Nephron progenitor cell (in vitro differentiated cells): ENCODE data around the gene TAAR9.
A peak's percentile ranks its signal among the peaks of the same experiment; 100 is the strongest.

Source experiments
- DNase-seq: peaks from one replicate; pipeline ENCODE4 v3.0.0; 2021
- H3K27ac Mint-ChIP-seq: 2 replicates; pipeline ENCODE4 v1.8.0; 2021; ENCODE audit warnings: mild to moderate bottlenecking, moderate library complexity, mixed read lengths
- H3K27me3 Mint-ChIP-seq: 2 replicates; pipeline ENCODE4 v1.8.0; 2021; ENCODE audit warnings: mild to moderate bottlenecking, low read depth, mixed read lengths; ENCODE audit not compliant: poor library complexity
- H3K36me3 Mint-ChIP-seq: 2 replicates; pipeline ENCODE4 v1.8.0; 2021; ENCODE audit warnings: low read depth, mixed read lengths
- H3K4me1 Mint-ChIP-seq: 2 replicates; pipeline ENCODE4 v1.8.0; 2021; ENCODE audit warnings: mixed read lengths
- H3K4me3 Mint-ChIP-seq: 2 replicates; pipeline ENCODE4 v1.8.0; 2021; ENCODE audit warnings: mild to moderate bottlenecking, moderate library complexity, mixed read lengths
- H3K9me3 Mint-ChIP-seq: 2 replicates; pipeline ENCODE4 v1.8.0; 2021; ENCODE audit warnings: mild to moderate bottlenecking, moderate library complexity, mixed read lengths
- TF ChIP-seq, protein P1 (sequence below): fragments of 200-600 bp; sonication (generic); IDR thresholded peaks from 2 replicates; pipeline ENCODE4 v1.5.0; 2021; ENCODE audit warnings: antibody characterized with exemption

TAAR9 gene

DNA sequence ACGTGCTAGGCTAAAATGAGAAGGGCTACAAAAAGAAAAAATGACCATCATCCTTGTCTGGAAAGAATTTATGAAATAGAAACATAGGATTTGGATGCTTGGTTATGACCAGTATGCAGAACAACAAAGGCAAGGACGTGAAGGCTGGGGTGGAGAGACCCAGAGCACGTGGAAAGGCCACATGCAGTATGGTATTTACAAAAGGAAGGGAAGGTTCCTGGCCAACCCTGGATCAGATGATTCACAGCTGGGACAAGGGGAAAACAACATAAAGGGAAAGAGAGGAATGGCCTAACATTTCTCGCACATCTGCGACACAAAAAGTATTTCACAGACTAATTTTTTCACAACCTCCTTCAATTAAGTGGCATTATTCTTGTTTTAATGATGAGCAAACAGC lies 33.3 kb upstream of the TAAR9 start:
- TF ChIP-seq, protein P1, sequence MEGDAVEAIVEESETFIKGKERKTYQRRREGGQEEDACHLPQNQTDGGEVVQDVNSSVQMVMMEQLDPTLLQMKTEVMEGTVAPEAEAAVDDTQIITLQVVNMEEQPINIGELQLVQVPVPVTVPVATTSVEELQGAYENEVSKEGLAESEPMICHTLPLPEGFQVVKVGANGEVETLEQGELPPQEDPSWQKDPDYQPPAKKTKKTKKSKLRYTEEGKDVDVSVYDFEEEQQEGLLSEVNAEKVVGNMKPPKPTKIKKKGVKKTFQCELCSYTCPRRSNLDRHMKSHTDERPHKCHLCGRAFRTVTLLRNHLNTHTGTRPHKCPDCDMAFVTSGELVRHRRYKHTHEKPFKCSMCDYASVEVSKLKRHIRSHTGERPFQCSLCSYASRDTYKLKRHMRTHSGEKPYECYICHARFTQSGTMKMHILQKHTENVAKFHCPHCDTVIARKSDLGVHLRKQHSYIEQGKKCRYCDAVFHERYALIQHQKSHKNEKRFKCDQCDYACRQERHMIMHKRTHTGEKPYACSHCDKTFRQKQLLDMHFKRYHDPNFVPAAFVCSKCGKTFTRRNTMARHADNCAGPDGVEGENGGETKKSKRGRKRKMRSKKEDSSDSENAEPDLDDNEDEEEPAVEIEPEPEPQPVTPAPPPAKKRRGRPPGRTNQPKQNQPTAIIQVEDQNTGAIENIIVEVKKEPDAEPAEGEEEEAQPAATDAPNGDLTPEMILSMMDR, result no peak
- Mint-ChIP-seq H3K36me3 (peaks cover 58% of the 10 kb centered on the region), H3K27me3 (no peaks in the 10 kb centered on the region), H3K4me3 (no peak overlapping the region), H3K4me1 (peaks cover 7% of the 10 kb centered on the region), H3K9me3 (no peaks in the 10 kb centered on the region), H3K27ac (no peak overlapping the region)
- DNase-seq, result no peak

DNA sequence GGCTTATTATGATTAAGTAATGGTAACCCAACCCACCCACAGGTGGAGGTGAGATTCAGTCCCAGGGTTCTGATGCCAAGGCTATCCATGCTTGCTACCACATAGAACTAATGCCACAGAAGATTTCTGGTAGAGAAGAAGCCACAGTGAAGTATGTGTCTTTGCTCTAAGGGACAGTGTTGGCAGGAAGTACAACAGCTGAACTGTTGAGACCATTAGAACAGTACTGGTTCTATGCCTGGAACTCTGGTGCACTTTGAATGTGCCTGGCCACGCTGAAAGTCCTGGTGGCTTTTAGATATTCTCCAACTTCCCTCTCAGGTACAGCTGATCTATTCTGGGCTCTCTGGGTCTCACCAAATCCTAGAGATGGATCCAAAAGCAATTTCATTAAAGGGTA lies 32.9 kb upstream of the TAAR9 start:
- H3K27ac Mint-ChIP-seq, result no peak overlapping the region
- no peaks in the 10 kb centered on the region for H3K27me3 Mint-ChIP-seq
- no peak for DNase-seq
- peaks cover 7% of the 10 kb centered on the region for H3K4me1 Mint-ChIP-seq
- TF ChIP-seq, protein P1, result no peak
- peaks cover 54% of the 10 kb centered on the region for H3K36me3 Mint-ChIP-seq
- no peaks in the 10 kb centered on the region for H3K9me3 Mint-ChIP-seq
- H3K4me3 Mint-ChIP-seq, result no peak overlapping the region

DNA sequence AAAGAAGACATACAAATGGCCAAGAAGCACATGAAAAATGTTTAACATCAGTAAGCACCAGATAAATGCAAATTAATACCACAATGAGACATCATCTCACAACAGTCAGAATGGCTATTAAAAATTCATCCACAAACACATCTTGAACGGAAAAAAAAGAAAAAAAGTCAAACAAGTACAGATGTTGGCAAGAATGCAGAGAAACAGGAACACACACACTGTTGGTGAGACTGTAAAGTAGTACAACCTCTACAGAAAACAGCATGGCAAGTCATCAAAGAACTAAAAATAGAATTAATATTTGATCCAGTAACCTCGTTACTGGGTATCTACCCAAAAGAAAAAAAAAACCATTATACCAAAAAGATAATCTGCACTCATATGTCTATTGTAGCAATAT lies 31.6 kb upstream of the TAAR9 start:
- DNase-seq, result no peak
- H3K27me3 Mint-ChIP-seq, result no peaks in the 10 kb centered on the region
- TF ChIP-seq, protein P1, result no peak
- H3K27ac Mint-ChIP-seq, result no peak overlapping the region
- no peak overlapping the region for H3K4me3 Mint-ChIP-seq
- peaks cover 46% of the 10 kb centered on the region for H3K36me3 Mint-ChIP-seq
- H3K9me3 Mint-ChIP-seq, result no peaks in the 10 kb centered on the region
- H3K4me1 Mint-ChIP-seq, result peaks cover 18% of the 10 kb centered on the region

DNA sequence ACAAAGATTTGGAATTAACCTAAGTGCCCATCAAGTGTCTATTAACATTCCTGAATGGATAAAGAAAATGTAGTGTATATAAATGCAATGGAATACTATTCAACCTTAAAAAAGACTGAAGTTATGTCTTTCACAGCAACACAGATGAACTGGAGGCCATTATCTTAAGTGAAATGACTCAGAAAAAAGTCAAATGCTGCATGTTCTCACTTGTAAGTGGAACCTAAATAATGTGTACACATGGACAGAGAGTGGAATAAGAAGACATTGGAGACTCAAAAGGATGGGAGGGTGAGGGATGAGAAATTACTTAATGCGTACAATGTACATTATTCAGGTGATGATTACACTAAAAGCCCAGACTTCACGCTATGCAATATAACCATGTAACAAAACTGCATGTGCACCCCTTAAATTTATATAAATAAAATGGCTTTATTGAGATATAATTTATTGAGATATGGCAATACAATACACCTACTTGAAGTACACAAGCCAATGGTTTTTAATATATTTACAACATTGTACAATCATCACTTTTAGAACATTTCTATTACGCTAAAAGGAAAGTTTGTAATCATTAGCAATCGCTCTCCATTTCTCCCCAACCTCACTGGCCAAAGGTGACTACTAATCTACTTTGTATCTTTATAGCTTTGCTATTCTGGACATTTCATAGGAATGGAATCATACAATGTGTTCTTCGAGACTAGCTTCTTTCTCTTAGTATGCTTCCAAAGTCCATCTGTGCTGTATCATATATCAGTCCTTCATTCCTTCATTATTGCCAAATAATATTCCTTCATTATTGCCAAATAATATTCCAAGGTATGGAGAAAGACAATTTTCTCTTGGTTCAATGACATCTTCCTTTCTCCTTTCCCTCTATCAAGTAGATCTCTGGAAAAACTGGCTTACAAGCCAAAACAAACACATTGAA lies 30.9 kb upstream of the TAAR9 start:
- H3K27ac Mint-ChIP-seq, result no peak overlapping the region
- DNase-seq, result no peak
- TF ChIP-seq, protein P1, result no peak
- H3K36me3 Mint-ChIP-seq, result peaks cover 40% of the 10 kb centered on the region
- no peaks in the 10 kb centered on the region for H3K9me3 Mint-ChIP-seq
- no peak overlapping the region for H3K4me3 Mint-ChIP-seq
- H3K4me1 Mint-ChIP-seq, result peaks cover 25% of the 10 kb centered on the region
- H3K27me3 Mint-ChIP-seq, result no peaks in the 10 kb centered on the region

DNA sequence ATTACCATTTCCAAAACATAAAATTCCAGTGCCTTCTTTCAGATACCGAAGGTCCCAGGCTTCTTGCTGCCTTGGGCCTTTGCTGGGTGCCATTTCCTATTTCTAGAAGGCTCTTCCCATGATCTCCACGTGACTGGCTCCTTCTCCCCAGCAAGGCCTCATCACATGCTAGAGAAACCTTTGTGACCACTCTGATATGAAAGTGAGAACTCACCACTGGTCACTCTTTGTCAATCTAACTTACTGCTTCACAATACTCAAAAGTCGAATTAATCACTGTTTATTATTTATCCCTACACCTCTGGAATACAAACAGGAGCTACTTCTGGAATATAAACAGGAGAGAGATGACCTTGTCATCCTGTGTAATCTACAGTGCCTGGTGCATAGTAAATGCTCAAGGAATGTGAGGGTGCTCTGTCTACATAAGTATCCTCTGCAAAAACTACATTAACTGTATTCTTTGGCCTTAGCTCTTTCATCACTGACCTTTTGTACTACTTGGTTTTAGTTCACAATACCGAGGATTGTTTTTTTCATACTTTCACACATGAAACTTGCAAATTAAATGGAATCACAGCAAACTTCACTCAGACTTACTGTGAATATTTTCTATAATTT lies 26.8 kb upstream of the TAAR9 start:
- H3K4me1 Mint-ChIP-seq, result peaks cover 30% of the 10 kb centered on the region
- peaks cover 35% of the 10 kb centered on the region for H3K27me3 Mint-ChIP-seq
- no peak for DNase-seq
- H3K36me3 Mint-ChIP-seq, result peaks cover 25% of the 10 kb centered on the region
- peak overlapping the region; percentile 92 for H3K4me3 Mint-ChIP-seq
- TF ChIP-seq, protein P1, result no peak
- H3K9me3 Mint-ChIP-seq, result no peaks in the 10 kb centered on the region
- no peak overlapping the region for H3K27ac Mint-ChIP-seq
